CD8-positive, alpha-beta memory T cell (primary cell): ENCODE data around the gene B4GALT7. TPM values are rescaled to one million over a fixed set of nuclear protein-coding genes. Genes with fewer than 3 reads are reported as not detected.

Experiments used
- CTCF ChIA-PET: fragments of 350-600 bp; sonication (Branson Sonifier 250); formaldehyde crosslinking; loops from one replicate; lab custom pipeline; 2021; ENCODE audit warnings: antibody characterized with exemption; lab: Charles Lee
- POLR2A ChIA-PET: fragments of 350-600 bp; sonication (Branson Sonifier 250); formaldehyde crosslinking; loops from one replicate; lab custom pipeline; 2021; ENCODE audit warnings: antibody characterized with exemption; lab: Charles Lee
- DNase-seq, 5 donors: peaks; one replicate each; pipeline versions ENCODE4 v3.0.0 to v3.0.0-alpha.2; 2020 to 2022; ENCODE audit warnings: mixed read lengths in 1 of 5
- H3K27ac ChIP-seq: one replicate; pipeline ENCODE4 v1.7.0; 2013; ENCODE audit warnings: low read depth, mild to moderate bottlenecking, low read length, moderate library complexity
- H3K27me3 ChIP-seq: 2 replicates; pipeline ENCODE4 v1.7.0; 2013; ENCODE audit warnings: low read length, mild to moderate bottlenecking; ENCODE audit not compliant: insufficient read depth, poor library complexity, severe bottlenecking
- H3K36me3 ChIP-seq: 2 replicates; pipeline ENCODE4 v1.7.0; 2013; ENCODE audit warnings: mild to moderate bottlenecking, low read length, moderate library complexity; ENCODE audit not compliant: insufficient read depth
- H3K4me1 ChIP-seq: 2 replicates; pipeline ENCODE4 v1.7.0; 2013; ENCODE audit warnings: mild to moderate bottlenecking, low read length, moderate library complexity; ENCODE audit not compliant: insufficient read depth
- H3K4me3 ChIP-seq: 2 replicates; pipeline ENCODE4 v1.7.0; 2013; ENCODE audit warnings: mild to moderate bottlenecking, low read length
- H3K9me3 ChIP-seq: 2 replicates; pipeline ENCODE4 v1.7.0; 2013; ENCODE audit warnings: mild to moderate bottlenecking, low read length
- H3K27ac Mint-ChIP-seq, 8 donors: one replicate each; pipeline ENCODE4 v1.8.0; 2020 to 2021; ENCODE audit warnings: mixed read lengths in 8 of 8, mild to moderate bottlenecking in 6 of 8, inconsistent platforms in 3 of 8, moderate library complexity in 3 of 8
- H3K27me3 Mint-ChIP-seq, 2 donors: one replicate each; pipeline ENCODE4 v1.8.0; 2020 to 2021; ENCODE audit warnings: mixed read lengths in 2 of 2, mild to moderate bottlenecking in 1 of 2, moderate library complexity in 1 of 2
- H3K36me3 Mint-ChIP-seq, 3 donors: one replicate each; pipeline ENCODE4 v1.8.0; 2020 to 2021; ENCODE audit warnings: mixed read lengths in 3 of 3, inconsistent platforms in 1 of 3, mild to moderate bottlenecking in 1 of 3
- H3K4me1 Mint-ChIP-seq, 3 donors: one replicate each; pipeline ENCODE4 v1.8.0; 2020 to 2021; ENCODE audit warnings: mixed read lengths in 3 of 3, inconsistent platforms in 1 of 3, mild to moderate bottlenecking in 1 of 3
- H3K4me3 Mint-ChIP-seq, 7 donors: one replicate each; pipeline ENCODE4 v1.8.0; 2020 to 2021; ENCODE audit warnings: mixed read lengths in 7 of 7, mild to moderate bottlenecking in 6 of 7, moderate library complexity in 4 of 7, inconsistent platforms in 2 of 7
- H3K9me3 Mint-ChIP-seq, 5 donors: one replicate each; pipeline ENCODE4 v1.8.0; 2020 to 2022; ENCODE audit warnings: mixed read lengths in 5 of 5, mild to moderate bottlenecking in 3 of 5, moderate library complexity in 2 of 5, inconsistent platforms in 1 of 5
- polyA plus RNA-seq: library from polyadenylated mRNA; unstranded; fragments of 300-500 nt; fragmentation: Illumina TruSeq; gene quantifications from one replicate; pipeline ENCODE4 v1.2.3, GENCODE V29; 2021
- total RNA-seq, 2 experiments: library from RNA; stranded (reverse); gene quantifications; one replicate each; pipeline ENCODE4 v1.2.3, GENCODE V29; 2021

The B4GALT7 gene
- total RNA-seq (10 to 100 TPM; 20.2 to 24.4 TPM), polyA plus RNA-seq (17.7 TPM)

- Mint-ChIP-seq H3K4me3 (peak within 1 kb of the TSS; percentile 86 to 99 (median 91)), H3K27me3 (peaks cover 0 to 2% of the 10 kb centered on the region in 2 donors)
- CTCF ChIA-PET = no interaction called here
Observed at GRCh38 chr5:177599731-177600507, at the start of gene B4GALT7. Gene B4GALT7 (plus strand): TSS chr5:177600132. CDS start chr5:177600211, 79 bp downstream.

DNA sequence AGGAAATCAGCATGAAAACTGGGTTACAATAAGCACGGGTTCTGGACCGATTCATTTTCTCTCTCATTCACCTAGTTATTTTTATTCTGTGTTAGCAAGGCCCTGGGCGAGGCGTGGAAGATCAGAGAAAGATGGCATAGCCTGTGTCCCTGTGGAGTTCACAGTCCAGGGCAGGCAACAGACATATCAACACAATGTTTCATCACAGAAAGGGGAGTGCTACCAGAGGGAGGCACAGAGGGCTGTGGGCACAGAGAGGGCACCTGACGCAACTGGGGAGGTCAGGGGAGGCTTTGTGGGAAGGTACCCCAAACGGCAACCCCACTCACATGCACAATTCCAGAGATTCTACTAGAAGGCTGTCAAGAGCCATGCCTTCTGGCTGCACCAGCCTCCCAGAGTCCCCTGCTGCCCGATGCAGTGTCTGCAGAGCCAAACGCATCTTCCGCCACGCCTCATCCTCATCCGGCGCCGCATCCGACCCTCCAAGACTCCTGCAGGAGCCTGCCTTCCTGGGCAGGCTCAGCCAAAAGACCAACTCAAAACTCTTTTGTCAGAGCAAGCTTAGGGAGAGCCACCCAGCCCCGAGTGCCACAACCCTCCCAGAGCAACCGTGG is 47.0 kb upstream of the B4GALT7 start:
- Histone ChIP-seq H3K9me3 (no peaks in the 10 kb centered on the region), H3K36me3 (no peaks in the 10 kb centered on the region), H3K4me1 (peaks cover 21% of the 10 kb centered on the region), H3K27ac (peak overlapping the region; percentile 49), H3K27me3 (no peaks in the 10 kb centered on the region), H3K4me3 (peak overlapping the region; percentile 64)
- POLR2A ChIA-PET = interaction anchor here (0.5 kb wide), 1 partner anchor 553 kb away, joined by 4 read pairs; no protein-coding TSS in a partner anchor
- no peaks in the 10 kb centered on the region for H3K27me3 Mint-ChIP-seq
- H3K4me3 Mint-ChIP-seq = peak overlapping the region; percentile 82 to 90 (median 88)
- DNase-seq = no peak
- H3K9me3 Mint-ChIP-seq = no peaks in the 10 kb centered on the region
- CTCF ChIA-PET = no interaction called here
- peaks cover 45 to 70% (median 65%) of the 10 kb centered on the region in 3 donors for H3K4me1 Mint-ChIP-seq
- H3K27ac Mint-ChIP-seq = peak overlapping the region; percentile 18 to 90 (median 72)
- peaks cover 0 to 32% (median 3%) of the 10 kb centered on the region in 3 donors for H3K36me3 Mint-ChIP-seq

More at GRCh38 chr5:177599731-177600507, at the start of gene B4GALT7:
- Mint-ChIP-seq H3K27ac (peak within 1 kb of the TSS; percentile 80 to 98 (median 92)), H3K36me3 (peaks cover 0 to 36% (median 8%) of the 10 kb centered on the region in 3 donors), H3K9me3 (no peaks in the 10 kb centered on the region), H3K4me1 (peaks cover 25 to 40% (median 36%) of the 10 kb centered on the region in 3 donors)
- Histone ChIP-seq H3K36me3 (peaks cover 14% of the 10 kb centered on the region), H3K27ac (peak within 1 kb of the TSS; percentile 69), H3K4me3 (peak within 1 kb of the TSS; percentile 90), H3K9me3 (no peaks in the 10 kb centered on the region), H3K4me1 (peaks cover 16% of the 10 kb centered on the region), H3K27me3 (no peaks in the 10 kb centered on the region)
- DNase-seq = peak; percentile 77 to 87 (median 80)
- POLR2A ChIA-PET = interaction anchor here (0.5 to 1.2 kb wide), 2 partner anchors 8 to 255 kb away, joined by 3 to 4 read pairs; partner anchors contain the start of gene TMED9

DNA sequence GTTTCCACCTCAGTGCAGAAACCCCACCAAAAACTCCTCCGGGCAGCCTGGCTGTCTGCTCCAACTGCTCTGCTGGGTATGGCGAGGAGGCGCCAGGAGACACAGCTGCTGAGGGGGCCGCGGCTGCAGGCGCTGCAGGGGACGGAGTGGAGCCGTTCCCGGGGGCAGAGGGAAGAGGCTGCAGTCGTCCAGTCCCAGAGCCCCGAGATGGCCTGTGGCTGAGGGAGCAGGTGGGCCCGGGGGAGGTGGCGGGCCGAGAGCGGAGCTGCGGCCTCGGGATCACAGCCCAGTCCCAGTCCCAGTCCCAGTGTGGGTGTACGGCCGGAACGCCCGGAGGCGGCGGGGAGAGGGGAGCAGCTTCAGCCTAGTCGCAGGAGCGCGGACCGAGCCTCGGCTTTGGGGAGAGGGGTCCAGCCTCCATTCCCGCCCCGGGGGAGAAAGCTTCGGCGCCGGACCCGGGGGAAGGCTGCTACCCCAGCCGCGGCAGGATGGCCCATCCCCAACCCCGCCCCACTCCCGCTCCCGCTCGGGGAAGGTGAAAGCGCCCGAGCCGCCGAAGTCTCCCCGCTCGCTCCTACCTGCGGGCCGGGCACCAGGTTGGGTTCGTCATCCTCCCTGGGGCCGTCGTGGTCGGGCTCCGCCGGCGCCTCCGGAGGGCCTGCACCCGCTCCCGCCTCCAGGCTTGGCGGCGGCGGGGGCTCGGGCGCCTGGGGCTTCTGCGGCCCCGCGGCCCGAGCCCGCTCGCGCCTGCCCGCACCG is 46.1 kb upstream of the B4GALT7 start:
- H3K9me3 Mint-ChIP-seq = no peaks in the 10 kb centered on the region
- ChIA-PET POLR2A (no interaction called here), CTCF (no interaction called here)
- H3K36me3 Mint-ChIP-seq = peaks cover 0 to 29% (median 0%) of the 10 kb centered on the region in 3 donors
- peak overlapping the region; percentile 49 for H3K27ac ChIP-seq
- H3K27me3 ChIP-seq = no peaks in the 10 kb centered on the region
- peaks cover 38 to 65% (median 60%) of the 10 kb centered on the region in 3 donors for H3K4me1 Mint-ChIP-seq
- peaks cover 21% of the 10 kb centered on the region for H3K4me1 ChIP-seq
- peak overlapping the region; percentile 64 for H3K4me3 ChIP-seq
- H3K36me3 ChIP-seq = no peaks in the 10 kb centered on the region
- no peaks in the 10 kb centered on the region for H3K9me3 ChIP-seq
- H3K4me3 Mint-ChIP-seq = peak overlapping the region; percentile 82 to 91 (median 88)
- H3K27me3 Mint-ChIP-seq = no peaks in the 10 kb centered on the region
- DNase-seq = peak in 2 of 5 donors; percentile 38 to 61
- peak overlapping the region in 5 of 8 donors; percentile 38 to 74 (median 67) for H3K27ac Mint-ChIP-seq

- DNase-seq = peak; percentile 90 to 96 (median 94)
- H3K9me3 Mint-ChIP-seq = no peaks in the 10 kb centered on the region
- Histone ChIP-seq H3K4me3 (peak within 1 kb of the TSS; percentile 92), H3K27ac (peak within 1 kb of the TSS; percentile 49), H3K4me1 (peaks cover 21% of the 10 kb centered on the region), H3K27me3 (no peaks in the 10 kb centered on the region), H3K9me3 (no peaks in the 10 kb centered on the region), H3K36me3 (no peaks in the 10 kb centered on the region)
- ChIA-PET POLR2A (no interaction called here), CTCF (no interaction called here)
- no peaks in the 10 kb centered on the region for H3K27me3 Mint-ChIP-seq
- peak within 1 kb of the TSS; percentile 32 to 90 (median 78) for H3K27ac Mint-ChIP-seq
- peaks cover 38 to 62% (median 59%) of the 10 kb centered on the region in 3 donors for H3K4me1 Mint-ChIP-seq
- peaks cover 0 to 27% (median 0%) of the 10 kb centered on the region in 3 donors for H3K36me3 Mint-ChIP-seq
- peak within 1 kb of the TSS; percentile 88 to 96 (median 89) for H3K4me3 Mint-ChIP-seq
Observed at GRCh38 chr5:177554474-177555111, 45.3 kb upstream of the B4GALT7 start, which contains the start of gene FAM193B. Gene FAM193B (minus strand): TSS chr5:177554563. CDS start chr5:177554458, 105 bp downstream.

DNA sequence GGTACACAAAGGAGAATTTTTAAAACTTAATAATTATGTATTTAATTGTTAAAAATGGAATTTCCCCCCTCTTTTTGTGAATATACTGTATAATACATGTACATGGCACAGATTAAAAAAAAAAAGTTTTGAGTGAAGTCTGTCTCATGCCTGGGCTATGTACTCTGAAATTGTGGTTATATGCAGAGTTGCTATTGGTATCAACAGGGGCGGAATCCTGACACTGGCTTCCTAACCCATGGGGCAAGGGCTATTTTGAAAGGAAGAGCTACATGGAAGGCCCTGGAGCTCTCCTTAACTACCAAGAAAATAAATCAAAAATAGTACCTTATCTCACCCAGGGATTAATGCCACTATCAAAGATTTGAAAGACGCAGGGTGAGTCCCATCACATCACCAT is 44.7 kb upstream of the B4GALT7 start:
- Mint-ChIP-seq H3K27ac (peak overlapping the region in 2 of 8 donors; percentile 21 to 89), H3K27me3 (no peaks in the 10 kb centered on the region), H3K36me3 (peaks cover 0 to 25% (median 0%) of the 10 kb centered on the region in 3 donors), H3K4me3 (peak overlapping the region; percentile 88 to 96 (median 89)), H3K9me3 (no peaks in the 10 kb centered on the region), H3K4me1 (peaks cover 36 to 58% (median 57%) of the 10 kb centered on the region in 3 donors)
- Histone ChIP-seq H3K9me3 (no peaks in the 10 kb centered on the region), H3K36me3 (no peaks in the 10 kb centered on the region), H3K4me3 (no peak overlapping the region), H3K4me1 (peaks cover 21% of the 10 kb centered on the region), H3K27ac (no peak overlapping the region), H3K27me3 (no peaks in the 10 kb centered on the region)
- POLR2A ChIA-PET = no interaction called here
- CTCF ChIA-PET = interaction anchor here (1.6 kb wide), 1 partner anchor 39 kb away, joined by 3 read pairs; no protein-coding TSS in a partner anchor
- no peak for DNase-seq

- Mint-ChIP-seq H3K27ac (peak overlapping the region in 1 of 8 donors; percentile 38), H3K9me3 (no peaks in the 10 kb centered on the region), H3K4me3 (peak overlapping the region; percentile 88 to 96 (median 89)), H3K4me1 (peaks cover 34 to 55% (median 53%) of the 10 kb centered on the region in 3 donors), H3K36me3 (peaks cover 0 to 22% (median 0%) of the 10 kb centered on the region in 3 donors), H3K27me3 (no peaks in the 10 kb centered on the region)
- no peak overlapping the region for H3K27ac ChIP-seq
- POLR2A ChIA-PET = no interaction called here
- H3K36me3 ChIP-seq = no peaks in the 10 kb centered on the region
- no peak overlapping the region for H3K4me3 ChIP-seq
- H3K4me1 ChIP-seq = peaks cover 21% of the 10 kb centered on the region
- CTCF ChIA-PET = interaction anchor here (1.6 kb wide), 1 partner anchor 40 kb away, joined by 3 read pairs; no protein-coding TSS in a partner anchor
- no peaks in the 10 kb centered on the region for H3K9me3 ChIP-seq
- no peaks in the 10 kb centered on the region for H3K27me3 ChIP-seq
- DNase-seq = no peak
Observed at GRCh38 chr5:177555665-177556064, 44.3 kb upstream of the B4GALT7 start.
